Neural cell (in vitro differentiated cells): ENCODE data around the gene ZCCHC4. TPM values are rescaled to one million over a fixed set of nuclear protein-coding genes. Genes with fewer than 3 reads are reported as not detected.

ENCODE experiments used
- H2AFZ ChIP-seq: fragments of 200-600, 300-800 bp; sonication (generic), shearing (Covaris generic); 2 replicates; pipeline ENCODE4 v1.6.0; 2014; ENCODE audit warnings: low read depth, mild to moderate bottlenecking, antibody characterized with exemption, low read length, moderate library complexity
- H3F3A ChIP-seq: fragments of 200-600 bp; shearing (Covaris generic); 2 replicates; pipeline ENCODE4 v1.6.1; 2016; ENCODE audit warnings: mild to moderate bottlenecking, moderate library complexity, mixed read lengths, antibody characterized with exemption, low read length; ENCODE audit not compliant: insufficient read depth, poor library complexity, severe bottlenecking
- H3K27ac ChIP-seq: fragments of 200-600, 300-800 bp; sonication (generic), shearing (Covaris generic); 2 replicates; pipeline ENCODE4 v1.5.1; 2014; ENCODE audit warnings: mild to moderate bottlenecking, low read length, moderate library complexity
- H3K27me3 ChIP-seq: fragments of 300-800, 200-600 bp; sonication (generic), shearing (Covaris generic); 2 replicates; pipeline ENCODE4 v1.6.0; 2014; ENCODE audit warnings: mild to moderate bottlenecking, low read depth, low read length, moderate library complexity; ENCODE audit not compliant: insufficient read depth
- H3K36me3 ChIP-seq: fragments of 300-800, 200-600 bp; sonication (generic), shearing (Covaris generic); 2 replicates; pipeline ENCODE4 v1.5.1; 2014; ENCODE audit warnings: mild to moderate bottlenecking, antibody characterized with exemption, low read length, moderate library complexity; ENCODE audit not compliant: insufficient read depth
- H3K4me2 ChIP-seq: fragments of 300-800, 200-600 bp; sonication (generic), shearing (Covaris generic); 2 replicates; pipeline ENCODE4 v1.6.0; 2014; ENCODE audit warnings: mild to moderate bottlenecking, low read length
- H3K4me3 ChIP-seq: fragments of 300-800, 200-600 bp; sonication (generic), shearing (Covaris generic); 2 replicates; pipeline ENCODE4 v1.5.1; 2014; ENCODE audit warnings: mild to moderate bottlenecking, low read length, moderate library complexity
- H3K79me2 ChIP-seq: fragments of 200-600 bp; shearing (Covaris generic); replicated peaks from 2 replicates; pipeline ENCODE4 v1.6.0; 2014; ENCODE audit warnings: mild to moderate bottlenecking, low read length, moderate library complexity; ENCODE audit not compliant: insufficient read depth
- H3K9ac ChIP-seq: fragments of 300-800, 200-600 bp; sonication (generic), shearing (Covaris generic); 2 replicates; pipeline ENCODE4 v1.6.1; 2016; ENCODE audit warnings: mild to moderate bottlenecking, low read length, mixed read lengths
- H3K9me2 ChIP-seq: fragments of 200-600 bp; shearing (Covaris generic); 2 replicates; pipeline ENCODE4 v1.6.1; 2016; ENCODE audit warnings: mild to moderate bottlenecking, low read length, mixed read lengths; ENCODE audit not compliant: insufficient read depth
- H3K9me3 ChIP-seq: fragments of 200-600, 300-800 bp; sonication (generic), shearing (Covaris generic); 2 replicates; pipeline ENCODE4 v1.6.1; 2016; ENCODE audit warnings: mild to moderate bottlenecking, mixed run types, low read length, moderate library complexity, mixed read lengths
- H4K20me1 ChIP-seq: fragments of 200-600 bp; shearing (Covaris generic); 2 replicates; pipeline ENCODE4 v1.6.1; 2016; ENCODE audit warnings: mild to moderate bottlenecking, mixed run types; ENCODE audit not compliant: insufficient read depth
- CTCF ChIP-seq: fragments of 450-650 bp; IDR thresholded peaks from 2 replicates; pipeline ENCODE4 v1.5.1; 2014; ENCODE audit warnings: antibody characterized with exemption, mild to moderate bottlenecking, moderate library complexity; ENCODE audit not compliant: poor library complexity, severe bottlenecking
- EP300 ChIP-seq: fragments of 450-650 bp; conservative IDR thresholded peaks from 2 replicates; pipeline ENCODE4 v1.6.1; 2014; ENCODE audit warnings: antibody characterized with exemption, mild to moderate bottlenecking, moderate library complexity; ENCODE audit not compliant: poor library complexity, severe bottlenecking
- EZH2 ChIP-seq: fragments of 200-600, 300-800 bp; shearing (Covaris generic), sonication (generic); IDR thresholded peaks from 2 replicates; pipeline ENCODE4 v1.6.1; 2014; ENCODE audit warnings: antibody characterized with exemption, low read length, borderline replicate concordance, mild to moderate bottlenecking; ENCODE audit not compliant: insufficient read depth, poor library complexity, severe bottlenecking
- MXI1 ChIP-seq: fragments of 450-650 bp; conservative IDR thresholded peaks from 2 replicates; pipeline ENCODE4 v1.6.1; 2014; ENCODE audit warnings: antibody characterized with exemption, mild to moderate bottlenecking; ENCODE audit not compliant: poor library complexity, severe bottlenecking
- POLR2AphosphoS5 ChIP-seq: IDR thresholded peaks from 2 replicates; pipeline ENCODE4 v1.6.1; 2012
- RAD21 ChIP-seq: fragments of 450-650 bp; conservative IDR thresholded peaks from 2 replicates; pipeline ENCODE4 v1.6.1; 2014; ENCODE audit warnings: antibody characterized with exemption, mild to moderate bottlenecking, moderate library complexity
- REST ChIP-seq: IDR thresholded peaks from 2 replicates; pipeline ENCODE4 v1.6.1; 2012; ENCODE audit warnings: borderline replicate concordance
- SMC3 ChIP-seq: fragments of 450-650 bp; conservative IDR thresholded peaks from 2 replicates; pipeline ENCODE4 v1.6.1; 2014; ENCODE audit warnings: antibody characterized with exemption, mild to moderate bottlenecking, moderate library complexity; ENCODE audit not compliant: poor library complexity
- TAF1 ChIP-seq: IDR thresholded peaks from 2 replicates; pipeline ENCODE4 v1.6.1; 2012; ENCODE audit warnings: low read depth
- polyA plus RNA-seq: library from polyadenylated mRNA; depleted of rRNA; stranded (reverse); fragments of >200 nt; gene quantifications from 2 replicates; pipeline ENCODE4 v1.2.3, GENCODE V29; 2014

Gene ZCCHC4
- polyA plus RNA-seq, 1 donor from 2014 or later, result 8.6 TPM

- Histone ChIP-seq H4K20me1 (no peaks in the 10 kb centered on the region), H3K79me2 (no peaks in the 10 kb centered on the region), H3F3A (no peaks in the 10 kb centered on the region), H3K27me3 (no peaks in the 10 kb centered on the region), H3K27ac (no peak overlapping the region), H3K9me2 (no peaks in the 10 kb centered on the region), H3K9me3 (no peaks in the 10 kb centered on the region), H2AFZ (no peak overlapping the region), H3K9ac (no peak overlapping the region), H3K36me3 (no peaks in the 10 kb centered on the region), H3K4me2 (no peak overlapping the region), H3K4me3 (no peak overlapping the region)
- TF ChIP-seq SMC3, result no peak
Observed at GRCh38 chr4:25308761-25309160, 3.8 kb upstream of the ZCCHC4 start.

GRCh38 chr4:25310066-25310802 lies 2.3 kb upstream of the ZCCHC4 start:
- no peak overlapping the region for H3K9ac ChIP-seq
- no peak for TF ChIP-seq POLR2AphosphoS5
- TF ChIP-seq MXI1, result no peak
- no peak for TF ChIP-seq REST
- TF ChIP-seq EP300, result no peak
- TF ChIP-seq SMC3, result no peak
- TF ChIP-seq CTCF, result no peak
- no peak for TF ChIP-seq RAD21
- TF ChIP-seq EZH2, result no peak
- no peak for TF ChIP-seq TAF1
- no peaks in the 10 kb centered on the region for H4K20me1 ChIP-seq
- H3K9me3 ChIP-seq, result no peaks in the 10 kb centered on the region
- H3K27ac ChIP-seq, result no peak overlapping the region
- H3K36me3 ChIP-seq, result no peaks in the 10 kb centered on the region
- H3F3A ChIP-seq, result no peaks in the 10 kb centered on the region
- H3K79me2 ChIP-seq, result no peaks in the 10 kb centered on the region
- H2AFZ ChIP-seq, result no peak overlapping the region
- no peak overlapping the region for H3K4me3 ChIP-seq
- no peak overlapping the region for H3K4me2 ChIP-seq
- H3K27me3 ChIP-seq, result no peaks in the 10 kb centered on the region
- H3K9me2 ChIP-seq, result no peaks in the 10 kb centered on the region

- Histone ChIP-seq H3K27me3 (no peaks in the 10 kb centered on the region), H3F3A (no peaks in the 10 kb centered on the region), H3K9ac (no peak overlapping the region), H3K9me3 (no peaks in the 10 kb centered on the region), H3K36me3 (no peaks in the 10 kb centered on the region), H4K20me1 (no peaks in the 10 kb centered on the region), H3K4me3 (no peak overlapping the region), H2AFZ (no peak overlapping the region), H3K79me2 (no peaks in the 10 kb centered on the region), H3K4me2 (no peak overlapping the region), H3K9me2 (no peaks in the 10 kb centered on the region), H3K27ac (no peak overlapping the region)
- no peak for TF ChIP-seq TAF1
- no peak for TF ChIP-seq EP300
- no peak for TF ChIP-seq MXI1
- TF ChIP-seq REST, result no peak
- no peak for TF ChIP-seq POLR2AphosphoS5
- TF ChIP-seq RAD21, result no peak
- TF ChIP-seq CTCF, result no peak
- TF ChIP-seq SMC3, result no peak
- TF ChIP-seq EZH2, result no peak
Observed at GRCh38 chr4:25310803-25311166, 1.8 kb upstream of the ZCCHC4 start.
